ENCODE results near the gene SLCO3A1.

GRCh38 chr15:91941871-91942658 is 88.6 kb downstream of the SLCO3A1 start:
- no peak for TF ChIP-seq SP1 (CRISPR knock-in tag; conservative IDR thresholded peaks at IDR 0.05)
- no peak for TF ChIP-seq CREB1 (CRISPR knock-in tag; IDR thresholded peaks at IDR 0.05)
- no peak for TF ChIP-seq CTCF (IDR thresholded peaks at IDR 0.05)
- no peak for TF ChIP-seq STAT6 (CRISPR knock-in tag; conservative IDR thresholded peaks at IDR 0.05; ENCODE audit: low read depth)
- no peak for TF ChIP-seq ZNF232 (CRISPR knock-in tag; IDR thresholded peaks at IDR 0.05)
- no peak for TF ChIP-seq ZNF138 (CRISPR knock-in tag; conservative IDR thresholded peaks at IDR 0.05)
- no peak for TF ChIP-seq USF2 (CRISPR knock-in tag; IDR thresholded peaks at IDR 0.05)
- TF ChIP-seq GRHL2 (CRISPR knock-in tag; IDR thresholded peaks at IDR 0.05; ENCODE audit: insufficient replicate concordance, severe bottlenecking), result no peak
- TF ChIP-seq ELF4 (CRISPR knock-in tag; IDR thresholded peaks at IDR 0.05; ENCODE audit: low read depth), result no peak
- TF ChIP-seq ATF6 (CRISPR knock-in tag; IDR thresholded peaks at IDR 0.05), result no peak
- no peak for TF ChIP-seq ATF2 (CRISPR knock-in tag; IDR thresholded peaks at IDR 0.05; ENCODE audit: borderline replicate concordance, low read depth)
- no peak for TF ChIP-seq OVOL2 (CRISPR knock-in tag; IDR thresholded peaks at IDR 0.05; ENCODE audit: borderline replicate concordance)
- TF ChIP-seq USF1 (CRISPR knock-in tag; IDR thresholded peaks at IDR 0.05), result no peak
- TF ChIP-seq ZNF512 (CRISPR knock-in tag; IDR thresholded peaks at IDR 0.05; ENCODE audit: borderline replicate concordance), result no peak
